PC-9 (cell line): Measurements from ENCODE around the gene CTDNEP1.

ENCODE experiments used
- EZH2 ChIP-seq: fragments of 200-600 bp; sonication (generic); IDR thresholded peaks from 2 replicates; pipeline ENCODE4 v1.8.0; 2017; ENCODE audit warnings: antibody characterized with exemption, low read depth
- TF ChIP-seq, protein P1 (sequence below): fragments of 200-600 bp; sonication (generic); conservative IDR thresholded peaks from 2 replicates; pipeline ENCODE4 v1.6.1; 2017; ENCODE audit warnings: mixed run types, antibody characterized with exemption, mild to moderate bottlenecking, moderate library complexity

DNA sequence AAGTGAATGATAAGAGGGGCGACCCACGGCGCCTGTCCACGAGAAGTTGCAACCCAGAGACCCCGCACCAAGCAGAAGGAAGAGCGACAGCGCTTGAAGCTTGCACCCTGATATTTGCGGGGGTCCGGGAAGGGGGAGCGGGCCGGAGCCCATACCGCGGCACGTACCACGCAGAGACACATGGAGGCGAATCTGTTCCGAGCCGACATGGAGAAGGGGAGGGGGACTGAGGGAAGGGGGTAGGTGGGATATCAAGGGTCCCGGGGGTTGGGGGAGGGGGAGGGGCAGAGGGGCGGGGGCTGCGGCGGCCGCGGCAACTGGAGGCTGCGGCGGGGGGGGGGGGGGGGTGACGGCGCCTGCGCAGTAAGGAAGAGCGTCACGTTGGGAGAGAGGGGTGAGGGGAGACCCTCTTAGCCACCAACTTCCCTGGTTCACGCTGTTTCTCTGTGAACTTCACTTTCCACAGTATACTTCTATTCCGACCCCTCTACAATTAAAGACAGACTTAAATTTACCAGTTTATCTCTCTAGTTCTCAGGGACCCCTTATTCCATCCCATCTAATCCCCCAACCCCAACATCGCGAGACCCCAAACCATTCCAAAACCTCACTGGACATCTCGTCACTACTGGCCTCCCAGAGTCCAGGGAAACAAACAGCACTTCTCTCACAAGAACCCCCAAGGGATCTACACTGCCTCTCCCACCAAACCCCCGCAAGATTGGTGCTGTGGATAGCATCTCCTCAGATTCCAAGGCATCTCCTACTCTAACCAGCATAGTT, 39.9 kb downstream of the CTDNEP1 start:
- TF ChIP-seq, protein P1, sequence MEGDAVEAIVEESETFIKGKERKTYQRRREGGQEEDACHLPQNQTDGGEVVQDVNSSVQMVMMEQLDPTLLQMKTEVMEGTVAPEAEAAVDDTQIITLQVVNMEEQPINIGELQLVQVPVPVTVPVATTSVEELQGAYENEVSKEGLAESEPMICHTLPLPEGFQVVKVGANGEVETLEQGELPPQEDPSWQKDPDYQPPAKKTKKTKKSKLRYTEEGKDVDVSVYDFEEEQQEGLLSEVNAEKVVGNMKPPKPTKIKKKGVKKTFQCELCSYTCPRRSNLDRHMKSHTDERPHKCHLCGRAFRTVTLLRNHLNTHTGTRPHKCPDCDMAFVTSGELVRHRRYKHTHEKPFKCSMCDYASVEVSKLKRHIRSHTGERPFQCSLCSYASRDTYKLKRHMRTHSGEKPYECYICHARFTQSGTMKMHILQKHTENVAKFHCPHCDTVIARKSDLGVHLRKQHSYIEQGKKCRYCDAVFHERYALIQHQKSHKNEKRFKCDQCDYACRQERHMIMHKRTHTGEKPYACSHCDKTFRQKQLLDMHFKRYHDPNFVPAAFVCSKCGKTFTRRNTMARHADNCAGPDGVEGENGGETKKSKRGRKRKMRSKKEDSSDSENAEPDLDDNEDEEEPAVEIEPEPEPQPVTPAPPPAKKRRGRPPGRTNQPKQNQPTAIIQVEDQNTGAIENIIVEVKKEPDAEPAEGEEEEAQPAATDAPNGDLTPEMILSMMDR: no peak
- no peak for TF ChIP-seq EZH2
